Ovary (tissue), 1 donor: Measurements from ENCODE around the gene CP.

Source experiments
- EP300 ChIP-seq: sonication (generic); formaldehyde crosslinking; IDR thresholded peaks from one replicate; pipeline ENCODE4 v1.6.1; 2017; ENCODE audit warnings: antibody characterized with exemption
- POLR2A ChIP-seq: fragments of 450-650 bp; IDR thresholded peaks from one replicate; pipeline ENCODE4 v1.6.1; 2017; ENCODE audit warnings: antibody characterized with exemption, mild to moderate bottlenecking, moderate library complexity

GRCh38 chr3:149151843-149152242 is 69.8 kb downstream of the CP start:
- TF ChIP-seq POLR2A (no peak), EP300 (no peak)
